HG02884 (cell line): ENCODE measurements around the gene TAF1B.

ENCODE experiments used
- ATAC-seq: cut with Tn5 transposase; IDR thresholded peaks from one replicate; pipeline ENCODE4 v1.9.1; 2021; ENCODE audit warnings: mild to moderate bottlenecking, moderate library complexity; ENCODE audit not compliant: unreplicated experiment

Gene TAF1B

DNA sequence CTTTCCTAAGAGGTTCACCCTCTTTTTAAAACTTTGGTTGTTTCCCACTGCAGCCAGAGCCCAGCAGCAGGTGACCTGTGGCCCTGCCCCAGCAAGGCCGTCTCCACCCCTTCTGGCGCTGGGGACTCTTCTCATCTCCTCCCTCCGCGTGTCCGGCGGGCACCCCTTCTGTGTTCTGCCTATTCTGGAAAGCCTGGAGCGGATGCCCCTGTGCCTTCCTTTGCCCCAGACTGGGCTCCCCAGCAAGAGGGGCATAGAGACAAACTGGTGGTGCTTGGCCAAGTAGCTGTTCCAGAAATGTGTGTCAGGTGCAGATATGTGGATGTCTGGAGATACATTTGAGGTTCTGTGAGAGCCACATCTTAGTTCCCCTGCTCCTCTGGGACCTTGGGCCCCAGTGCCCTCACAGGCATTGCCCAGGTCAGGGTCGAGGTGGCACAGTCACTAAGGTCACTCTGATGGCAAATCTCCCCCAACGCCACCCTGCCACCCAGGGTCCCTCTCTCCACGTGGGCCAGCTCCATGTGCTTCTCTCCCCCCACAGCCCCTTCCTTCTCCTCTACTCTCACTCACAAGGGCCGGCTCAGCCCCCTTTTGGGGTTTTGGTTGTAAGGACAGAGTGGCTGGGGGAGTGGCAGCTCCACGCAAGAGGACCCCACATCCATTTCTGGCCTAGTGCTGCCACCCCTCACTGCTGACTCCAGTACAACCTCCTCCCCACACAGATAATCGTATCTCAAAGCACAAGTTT is 35.5 kb upstream of the TAF1B start:
- ATAC-seq = no peak

DNA sequence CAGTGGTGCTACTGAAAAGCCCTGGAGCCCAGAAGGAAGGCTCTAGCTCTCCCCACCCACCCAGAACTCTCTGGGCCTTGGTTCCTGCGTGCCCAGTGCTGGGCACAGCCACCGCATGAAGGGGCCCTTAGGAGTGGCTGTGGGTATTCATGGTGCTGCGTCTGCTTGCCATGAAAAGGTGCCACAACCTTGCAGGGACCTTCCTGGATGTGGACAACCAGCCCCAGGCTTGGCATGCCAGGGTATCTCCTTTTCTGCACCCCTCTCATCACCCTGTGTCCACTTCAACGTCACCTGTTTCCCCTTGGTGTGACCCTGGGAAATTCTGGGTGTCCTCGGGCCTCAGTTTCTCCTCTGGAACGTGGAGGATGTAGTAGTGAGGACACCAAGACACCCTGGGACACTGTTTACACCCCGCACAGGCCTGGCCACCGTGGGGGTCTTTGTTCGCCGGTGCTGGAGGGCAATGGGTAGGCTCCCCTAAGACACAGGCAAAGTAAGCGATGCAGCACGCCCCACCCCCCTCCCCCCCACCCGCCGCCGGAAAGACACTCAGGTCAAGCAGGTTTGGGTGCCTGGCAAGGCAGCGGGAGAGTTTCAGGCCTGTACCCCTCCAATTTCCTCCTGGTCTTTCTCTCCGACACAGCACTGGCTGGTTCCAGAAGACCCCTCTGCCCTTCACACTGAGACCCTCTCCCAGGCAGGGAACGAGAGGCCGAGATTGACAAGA is 34.8 kb upstream of the TAF1B start:
- ATAC-seq = no peak

DNA sequence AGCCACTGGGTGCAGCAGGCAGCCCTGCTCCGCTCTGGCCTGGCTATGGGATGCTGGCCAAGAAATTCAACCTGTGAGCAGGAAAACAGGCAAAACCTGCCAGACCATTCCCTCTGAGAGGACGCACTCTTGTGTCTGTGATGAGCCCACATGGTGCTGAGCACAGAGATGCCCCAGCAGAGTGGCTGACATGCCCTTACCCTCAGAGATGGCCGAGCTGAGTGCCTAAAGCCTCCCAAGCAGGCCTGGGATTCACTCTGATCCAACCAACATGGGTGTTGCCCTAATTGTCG is 34.3 kb upstream of the TAF1B start:
- ATAC-seq = no peak

DNA sequence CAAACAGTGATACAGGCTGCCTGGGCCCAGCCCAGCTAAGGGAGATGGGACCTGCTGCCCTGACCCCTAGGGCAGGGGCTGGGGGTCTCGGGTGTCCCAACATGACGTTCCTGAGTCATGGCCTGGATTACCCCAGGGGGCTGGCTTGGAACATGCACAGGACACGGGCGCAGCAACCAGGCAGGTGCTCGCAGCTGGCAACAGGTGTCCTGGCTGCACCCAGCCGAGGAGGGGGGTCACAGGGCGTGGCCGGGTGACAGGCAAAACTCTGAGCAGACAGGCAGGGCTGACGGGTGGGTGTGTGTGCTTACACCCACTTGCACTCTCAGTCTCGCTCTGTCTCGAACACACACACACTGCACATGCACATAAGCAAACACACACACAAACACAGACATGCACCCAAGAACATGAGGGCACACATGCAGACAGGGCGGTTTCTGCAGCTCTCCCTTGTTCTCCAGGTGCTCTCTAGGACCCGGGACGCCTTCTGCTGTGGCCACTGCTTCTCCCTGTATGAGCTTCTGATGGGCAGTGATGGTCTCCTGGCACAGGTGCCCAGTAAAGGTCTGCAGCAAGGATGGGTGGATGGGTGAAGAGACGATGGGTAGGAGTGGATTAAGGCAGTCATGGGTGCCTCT is 33.7 kb upstream of the TAF1B start:
- ATAC-seq = no peak

DNA sequence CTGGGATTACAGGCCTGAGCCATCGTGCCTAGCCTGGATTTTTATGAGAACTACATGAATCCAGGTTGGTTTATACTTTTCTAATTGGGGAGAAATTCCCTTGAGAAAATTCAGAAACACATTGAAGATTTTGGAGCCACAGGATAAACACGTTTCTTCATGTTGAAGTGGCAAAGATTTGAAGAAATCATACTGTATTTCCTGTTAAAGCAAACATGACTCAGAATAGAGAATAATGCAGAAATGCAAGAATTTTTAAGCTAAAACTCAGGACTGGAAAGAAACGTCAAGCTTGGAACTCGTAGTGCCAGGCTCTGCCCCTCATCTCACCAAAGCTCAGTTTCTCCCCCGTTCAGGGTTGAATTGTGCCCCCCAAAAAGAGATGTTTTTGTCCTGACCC is 32.1 kb upstream of the TAF1B start:
- no peak for ATAC-seq

DNA sequence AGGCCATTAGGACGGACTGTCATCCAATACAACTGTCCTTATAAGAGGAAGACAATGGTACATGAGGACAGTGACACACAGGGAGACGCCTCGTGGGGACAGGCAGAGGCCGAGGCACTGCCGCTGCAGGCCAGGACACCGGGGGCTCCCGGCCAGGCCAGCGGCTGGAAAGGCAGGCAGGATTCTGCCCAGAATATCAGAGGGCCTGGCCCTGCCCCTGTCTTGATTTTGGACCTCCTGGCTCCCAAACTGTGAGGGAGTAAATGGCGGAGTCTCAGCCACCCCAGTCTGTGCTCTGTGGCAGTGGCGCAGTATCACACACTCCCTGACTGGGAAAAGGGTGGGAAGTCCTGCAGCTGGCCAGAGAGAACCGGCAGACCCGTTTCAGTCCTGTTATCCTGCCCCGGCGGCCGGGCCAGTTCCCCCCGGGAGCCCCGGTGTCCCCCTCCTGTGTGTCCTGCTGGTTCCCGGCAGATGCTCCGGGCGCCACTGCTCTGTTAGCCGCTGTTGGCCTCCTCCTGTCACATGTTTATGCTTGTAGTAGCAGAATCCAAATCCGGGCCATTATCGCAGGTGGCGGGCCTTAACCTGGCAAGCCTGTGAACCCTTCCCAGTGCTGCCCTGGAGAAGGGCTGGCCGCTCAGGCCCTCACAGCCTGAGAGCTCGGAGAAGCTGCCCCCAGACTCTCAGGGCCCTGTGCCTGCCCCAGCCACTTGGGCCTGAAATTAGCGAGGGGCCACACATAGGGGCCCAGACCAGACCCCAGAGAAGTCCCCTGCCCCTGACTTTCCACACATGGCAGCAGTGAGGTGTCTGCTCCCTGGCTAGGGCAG is 31.4 kb upstream of the TAF1B start:
- ATAC-seq = no peak

DNA sequence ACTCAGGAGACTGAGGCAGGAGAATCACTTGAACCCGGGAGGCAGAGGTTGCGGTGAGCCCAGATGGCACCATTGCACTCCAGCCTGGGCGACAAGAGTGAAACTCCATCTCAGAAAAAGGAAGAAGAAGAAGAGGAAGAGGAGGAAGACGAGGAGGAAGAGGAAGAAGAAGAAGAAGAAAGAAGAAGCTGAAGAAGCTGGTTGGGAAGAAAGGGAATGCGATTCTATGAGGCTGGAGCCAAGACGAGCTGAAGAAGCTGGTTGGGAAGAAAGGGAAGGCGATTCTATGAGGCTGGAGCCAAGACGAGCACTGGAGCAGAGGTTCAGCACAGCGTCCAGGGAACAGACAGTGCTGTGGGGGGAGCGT is 30.3 kb upstream of the TAF1B start:
- no peak for ATAC-seq

DNA sequence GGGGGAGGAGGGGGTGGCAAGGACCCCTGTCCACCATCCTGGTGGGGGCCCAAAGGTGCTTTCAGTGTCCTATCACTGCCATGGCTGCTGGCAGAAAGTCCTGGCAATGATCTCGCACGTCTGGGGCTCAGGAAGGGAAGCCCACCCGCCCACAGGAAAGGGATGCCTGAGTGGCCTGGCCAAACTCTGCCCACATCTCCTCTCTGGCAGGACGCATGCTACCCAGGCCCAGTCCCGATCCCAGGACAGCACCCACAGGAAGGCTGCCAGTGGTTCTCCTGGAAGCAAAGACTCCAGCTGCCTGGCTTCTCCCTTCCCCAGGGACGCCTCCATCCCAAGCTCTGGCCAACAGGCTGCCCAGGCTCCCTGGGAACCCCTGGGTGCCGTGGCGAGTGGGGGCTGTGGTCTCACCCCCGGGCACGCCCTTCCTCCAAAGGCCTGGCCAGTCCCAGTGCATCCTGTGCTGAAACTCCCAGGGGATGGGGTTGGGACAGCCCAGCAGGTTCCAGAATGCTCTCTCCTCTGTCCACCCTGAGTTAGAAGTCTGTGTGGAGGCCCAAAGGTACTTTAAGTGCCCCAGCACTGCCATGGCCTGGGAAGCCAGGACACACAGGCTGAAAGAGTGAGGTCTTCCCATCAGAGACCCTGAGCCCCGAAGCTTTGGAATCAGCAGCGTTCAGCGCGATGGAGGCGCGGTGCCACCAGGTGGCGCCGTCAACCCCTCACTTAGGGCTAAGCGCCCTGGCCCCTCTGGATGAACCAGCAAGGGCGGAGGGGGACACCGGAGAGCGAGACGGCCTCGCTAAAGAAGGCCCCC is 29.8 kb upstream of the TAF1B start:
- no peak for ATAC-seq

DNA sequence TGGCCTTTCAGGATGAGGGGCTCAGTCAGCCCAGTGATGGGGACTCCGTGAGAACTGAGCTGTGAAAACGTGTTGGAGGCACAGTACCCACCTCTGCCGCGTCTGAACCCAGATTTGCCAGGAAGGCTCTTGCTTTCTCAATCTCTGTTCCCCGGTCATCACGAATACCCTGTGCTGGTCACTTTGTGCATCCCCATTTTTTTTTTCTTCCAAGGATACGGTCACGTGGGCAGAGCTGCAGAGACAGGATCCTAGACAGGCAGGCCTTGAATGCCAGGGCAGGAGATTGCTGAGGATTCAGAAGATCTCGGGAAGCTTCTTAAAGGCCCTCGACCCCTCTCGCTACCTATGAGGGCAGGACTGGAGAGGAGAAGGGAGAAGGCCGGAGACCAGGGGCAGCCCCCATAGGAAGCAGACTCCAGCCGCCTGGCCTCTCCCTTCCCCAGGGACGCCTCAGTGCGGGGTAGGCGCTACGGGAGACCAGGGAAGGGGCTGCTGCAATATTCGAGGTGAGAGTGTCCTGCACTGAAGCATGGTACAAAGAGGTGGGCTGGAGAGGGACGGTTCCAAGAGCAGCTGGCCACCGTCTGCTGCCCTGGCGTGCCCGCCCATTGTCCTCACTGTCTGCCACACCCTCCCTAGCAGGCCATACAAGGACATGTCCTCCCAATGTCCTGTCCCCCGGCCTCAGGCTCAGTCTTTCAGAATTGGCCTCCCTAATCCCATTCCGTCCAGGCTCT is 29.0 kb upstream of the TAF1B start:
- ATAC-seq = no peak

DNA sequence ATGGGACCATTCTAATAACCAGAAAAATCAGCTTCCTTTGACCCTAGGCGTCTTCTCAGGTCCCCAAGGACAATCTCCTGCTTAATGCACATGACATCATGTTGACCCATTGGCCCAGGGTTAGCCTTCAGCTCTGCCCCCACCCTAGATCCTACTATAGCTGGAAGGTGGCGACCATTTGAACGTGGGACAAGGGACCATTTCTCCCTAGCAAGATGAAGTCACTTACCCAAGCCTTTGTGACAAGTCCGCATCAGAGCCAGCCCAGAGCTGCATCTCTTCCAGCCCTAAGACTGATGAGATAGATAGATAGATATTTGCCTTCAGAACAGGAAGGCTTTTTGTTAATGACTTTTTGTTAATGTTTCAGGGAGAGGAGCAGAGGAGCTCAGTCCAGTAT is 28.2 kb upstream of the TAF1B start:
- ATAC-seq = no peak

DNA sequence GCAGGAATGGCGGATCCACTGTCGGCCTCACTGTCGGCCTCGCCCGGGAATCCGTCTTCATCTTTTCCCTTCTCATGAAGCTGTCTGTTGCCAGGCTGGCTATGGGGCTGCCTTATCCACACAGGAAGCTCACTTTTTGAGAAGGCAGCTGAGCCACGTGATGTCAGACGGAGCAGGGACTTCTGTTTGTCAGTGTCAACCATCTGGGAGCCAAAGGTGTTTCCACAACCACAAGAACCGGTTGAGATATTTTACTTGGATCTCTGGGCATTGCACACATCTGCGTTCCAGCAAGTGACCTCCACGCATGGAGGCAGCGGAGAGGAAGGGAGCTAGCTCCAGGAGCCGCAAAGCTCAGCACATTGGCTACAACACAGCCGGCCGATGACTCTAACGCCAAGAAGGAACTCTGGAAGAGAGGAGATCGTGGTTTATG is 27.4 kb upstream of the TAF1B start:
- ATAC-seq = no peak

DNA sequence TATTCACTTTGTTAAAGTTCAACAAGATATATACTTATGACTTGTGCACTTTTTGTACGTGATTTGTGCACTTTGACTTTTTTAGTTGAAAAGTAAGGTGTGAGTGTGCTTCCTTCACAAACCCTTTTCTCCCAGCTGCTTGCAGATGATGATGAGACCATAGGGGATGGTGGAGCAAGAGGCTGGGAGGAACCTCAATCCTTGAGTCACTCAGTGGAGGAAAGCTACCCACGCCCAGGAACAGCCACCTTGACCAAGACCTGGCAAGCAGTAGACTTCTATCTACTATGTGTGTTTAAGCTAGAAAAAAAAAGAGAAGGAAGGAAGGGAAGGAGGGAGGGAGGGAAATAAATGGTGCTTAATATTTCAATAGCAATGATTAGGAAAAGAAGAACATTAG is 25.2 kb upstream of the TAF1B start:
- no peak for ATAC-seq

DNA sequence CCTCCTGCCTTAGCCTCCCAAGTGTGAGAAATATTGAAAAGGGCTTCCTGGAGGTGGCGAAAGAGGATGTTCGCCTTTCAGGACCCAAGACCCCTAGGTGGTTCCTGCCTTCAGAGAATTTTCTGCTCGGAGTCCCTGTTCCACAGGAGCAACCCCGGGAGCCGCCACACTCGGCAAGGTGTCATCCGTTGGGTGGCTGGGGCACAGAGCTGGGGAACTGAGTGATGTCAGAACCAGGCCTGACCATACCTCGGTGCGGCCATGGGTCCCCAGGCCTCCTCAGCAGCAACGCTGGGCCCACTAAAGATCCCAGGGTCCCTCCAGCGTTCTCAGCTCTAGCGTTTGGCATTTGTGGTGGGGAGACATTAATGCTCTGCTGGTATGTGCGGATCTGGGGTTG is 23.7 kb upstream of the TAF1B start:
- no peak for ATAC-seq

DNA sequence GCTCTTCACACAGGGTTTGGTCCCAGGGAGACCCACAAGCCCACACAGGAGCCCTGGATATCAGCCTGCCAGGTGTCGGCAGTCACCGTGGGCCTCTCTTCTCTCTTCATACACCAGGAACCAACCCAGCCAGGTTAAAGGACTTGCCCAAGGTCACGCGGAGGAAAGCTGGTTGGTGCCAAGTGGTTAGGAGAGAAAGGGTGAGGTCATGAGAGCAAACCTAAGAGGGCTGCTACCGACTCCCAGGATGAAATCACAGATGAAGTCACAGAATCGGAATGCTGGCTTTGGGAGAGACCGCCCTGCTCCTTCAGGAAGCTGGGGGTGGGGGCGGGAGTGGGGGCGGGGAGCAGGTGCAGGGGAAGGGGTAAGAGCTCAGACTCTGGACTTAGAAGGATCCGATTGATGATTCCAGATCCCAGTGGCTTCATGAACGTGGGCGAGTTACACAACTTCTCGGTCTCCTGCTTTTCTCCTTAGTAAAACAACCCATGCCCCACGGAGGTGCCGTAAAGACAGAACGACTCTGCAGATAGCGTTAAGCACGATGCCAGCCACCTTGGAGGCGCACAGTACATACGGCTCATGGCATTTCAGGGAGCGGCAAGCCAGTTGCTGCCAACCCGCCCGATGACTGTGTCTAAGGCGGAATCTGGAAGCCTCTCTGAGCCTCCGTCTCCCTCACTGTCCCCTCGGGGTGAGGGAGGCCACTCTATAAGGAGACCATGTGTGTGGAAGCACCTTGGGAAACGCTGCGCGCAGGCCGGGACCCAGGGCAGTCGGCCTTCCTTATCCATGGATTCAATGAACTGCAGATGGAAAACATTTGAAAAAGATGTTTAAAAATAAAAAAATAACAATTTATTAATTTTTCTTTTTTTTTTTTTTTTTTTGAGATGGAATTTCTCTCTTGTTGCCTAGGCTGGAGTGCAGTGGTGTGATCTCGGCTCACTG is 23.0 kb upstream of the TAF1B start:
- ATAC-seq = no peak

DNA sequence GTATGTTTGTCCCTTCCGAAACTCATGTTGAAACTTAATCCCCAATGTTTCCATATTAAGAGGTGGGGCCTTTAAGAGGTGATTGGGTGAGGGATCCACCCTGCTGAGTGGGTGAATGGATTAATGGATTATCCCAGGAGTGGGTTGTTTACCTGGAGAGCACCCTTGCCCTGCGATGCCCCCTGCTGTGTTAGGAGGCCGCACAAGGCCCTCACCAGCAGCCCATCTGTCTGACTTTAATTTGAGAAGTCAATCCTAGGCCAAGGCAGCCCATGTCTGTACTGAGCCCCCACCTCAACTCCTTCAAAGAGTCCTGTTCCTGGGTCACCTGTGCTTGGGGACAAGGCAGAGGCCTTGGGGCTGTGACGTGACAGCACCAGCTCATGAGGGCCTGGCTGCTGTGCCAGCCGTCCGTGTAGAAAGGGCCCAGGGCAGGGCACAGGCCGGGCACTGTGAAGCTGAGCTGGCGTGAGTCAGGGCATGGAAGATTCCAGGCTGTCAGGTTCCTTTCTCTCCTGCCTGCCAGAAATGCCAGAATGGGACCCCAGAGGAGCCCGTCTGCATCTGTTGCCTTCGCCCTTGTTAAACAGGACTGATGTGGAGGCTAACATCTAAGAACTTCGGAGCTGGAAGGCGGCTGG is 21.3 kb upstream of the TAF1B start:
- no peak for ATAC-seq

DNA sequence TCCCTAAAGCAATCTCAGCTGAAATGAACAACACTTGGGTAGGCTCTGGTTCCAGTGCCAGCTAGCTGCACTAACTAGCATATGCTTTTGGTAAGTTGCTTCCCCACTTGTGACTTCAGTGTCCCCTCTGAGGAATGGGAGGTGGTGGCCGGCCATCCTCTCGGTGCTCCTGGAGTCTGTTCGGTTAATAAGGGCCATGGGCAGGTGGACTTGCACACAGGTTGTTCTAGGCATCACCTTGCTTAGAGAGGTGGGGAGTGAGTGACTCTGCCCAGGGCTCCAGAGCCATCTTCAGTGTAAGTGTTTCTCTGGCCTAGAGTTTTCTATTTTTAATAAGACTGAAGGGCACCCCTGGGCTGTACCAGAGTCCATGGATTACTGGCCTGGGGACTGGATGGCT is 18.8 kb upstream of the TAF1B start:
- ATAC-seq = no peak

DNA sequence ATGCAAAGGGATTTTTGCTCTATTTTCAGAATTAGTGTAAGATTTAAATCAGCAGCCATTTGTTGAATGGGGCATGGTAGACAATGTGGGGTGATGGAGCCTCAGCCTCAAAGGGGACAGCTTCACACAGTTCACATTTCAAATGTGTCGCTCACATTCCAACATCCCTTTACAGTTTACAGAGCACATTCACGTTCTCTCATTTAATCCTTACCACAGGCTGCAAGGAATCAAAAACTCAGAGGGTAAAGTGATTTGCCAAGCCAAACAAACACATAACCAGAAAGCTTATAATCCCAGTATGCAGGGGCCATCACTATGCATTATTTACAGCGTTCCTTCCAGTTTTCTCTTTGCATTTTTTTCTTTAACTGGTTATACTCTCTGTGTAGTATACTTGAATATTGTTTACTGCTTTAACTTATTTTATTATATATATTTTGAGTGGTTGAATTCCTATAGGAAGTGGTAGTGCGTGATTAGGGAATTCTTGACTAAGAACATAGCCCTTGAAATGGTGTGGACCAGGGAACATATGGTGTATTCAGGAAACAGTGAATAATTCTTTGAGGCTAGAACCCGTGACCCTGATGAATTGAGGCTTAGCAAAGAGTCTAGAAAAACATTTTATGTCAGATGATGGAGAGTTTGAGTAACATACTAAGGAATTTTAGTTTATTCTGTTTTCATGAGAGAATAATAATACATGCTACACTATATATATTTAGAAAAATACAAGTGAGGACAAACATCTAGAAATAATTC is 18.1 kb upstream of the TAF1B start:
- no peak for ATAC-seq

DNA sequence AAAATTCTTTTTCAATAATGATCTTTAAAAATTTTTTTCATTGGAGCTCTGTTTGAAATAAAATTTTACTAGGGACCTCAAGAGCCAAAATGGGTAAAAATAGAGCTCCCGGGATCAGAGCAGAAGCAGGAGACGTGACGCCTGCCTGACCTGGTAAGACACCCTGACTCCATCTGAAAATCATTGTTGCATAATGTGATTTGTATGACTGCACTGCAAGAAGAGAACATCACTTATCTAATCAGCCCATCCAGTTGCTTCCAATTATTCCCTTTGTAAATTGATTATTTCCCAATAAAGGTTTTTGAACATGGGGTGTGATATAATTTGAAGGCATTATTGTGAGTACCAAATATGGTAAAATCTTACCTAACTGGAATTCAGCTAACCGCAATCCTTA is 17.1 kb upstream of the TAF1B start:
- ATAC-seq = no peak
